ENCODE data around the gene ATP9A. TPM values are rescaled to one million over a fixed set of nuclear protein-coding genes. Genes with fewer than 3 reads are reported as not detected.
"Not testable (repeated sequence)": the region's sequence is repeated elsewhere in the genome, so short reads cannot be mapped to it uniquely, and the experiment has no call there.

ATP9A gene
- total RNA-seq, 5 donors from 2014 or later (not counting 1 experiment from before 2014, with no cell fraction given), result 0.44 to 0.85 (median 0.72) TPM

DNA sequence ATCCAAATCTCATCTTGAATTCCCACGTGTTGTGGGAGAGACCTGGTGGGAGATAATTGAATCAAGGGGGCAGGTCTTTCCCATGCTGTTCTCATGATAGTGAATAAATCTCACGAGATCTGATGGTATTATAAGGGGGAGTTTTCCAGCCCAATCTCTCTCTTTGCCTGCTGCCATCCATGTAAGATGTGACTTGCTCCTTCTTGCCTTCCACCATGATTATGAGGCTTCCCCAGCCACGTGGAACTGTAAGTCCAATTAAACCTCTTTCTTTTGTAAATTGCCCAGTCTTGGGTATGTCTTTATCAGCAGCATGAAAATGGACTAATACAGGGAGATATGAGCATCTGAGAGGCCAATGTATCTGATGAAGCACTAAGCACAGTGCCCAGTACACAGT is 199.7 kb downstream of the ATP9A start:
- DNase-seq; ATAC-seq (replicated peaks in 1 of 4); H3K9me3 ChIP-seq; H3K4me1 Mint-ChIP-seq; POLR2A ChIA-PET; H3K36me3 ChIP-seq (ENCODE audit: control insufficient read depth in 2 of 2, extremely low read depth in 1 of 2, insufficient read depth in 1 of 2, low read length in 1 of 2); H3K27ac Mint-ChIP-seq; H3K4me3 ChIP-seq (ENCODE audit: control insufficient read depth in 1 of 2, extremely low read depth in 1 of 2, low read length in 1 of 2); H3K36me3 Mint-ChIP-seq; H3K27ac ChIP-seq (ENCODE audit: low read length); H3K4me3 Mint-ChIP-seq; H3K4me1 ChIP-seq (ENCODE audit: control insufficient read depth in 1 of 2, extremely low read depth in 1 of 2, insufficient read depth in 2 of 2, low read length in 2 of 2): not testable (repeated sequence)
- H3K27me3 ChIP-seq (replicated peaks in 1 of 2; ENCODE audit: control insufficient read depth in 2 of 2, extremely low read depth in 1 of 2, insufficient read depth in 2 of 2, low read length in 1 of 2), result peaks cover 6 to 28% of the 10 kb centered on the region in 2 experiments
- Mint-ChIP-seq H3K9me3 (peaks cover 0 to 12% (median 6%) of the 10 kb centered on the region in 3 donors), H3K27me3 (peaks cover 10 to 11% of the 10 kb centered on the region in 2 donors)
- WGBS (ENCODE audit: insufficient coverage), result no CpG with 5 or more reads among the region's 3 CpGs
- CTCF ChIA-PET, result interaction anchor here in 1 of 2 donors (0.6 kb wide), 1 partner anchor 126 kb away, joined by 3 read pairs; no protein-coding TSS in a partner anchor

DNA sequence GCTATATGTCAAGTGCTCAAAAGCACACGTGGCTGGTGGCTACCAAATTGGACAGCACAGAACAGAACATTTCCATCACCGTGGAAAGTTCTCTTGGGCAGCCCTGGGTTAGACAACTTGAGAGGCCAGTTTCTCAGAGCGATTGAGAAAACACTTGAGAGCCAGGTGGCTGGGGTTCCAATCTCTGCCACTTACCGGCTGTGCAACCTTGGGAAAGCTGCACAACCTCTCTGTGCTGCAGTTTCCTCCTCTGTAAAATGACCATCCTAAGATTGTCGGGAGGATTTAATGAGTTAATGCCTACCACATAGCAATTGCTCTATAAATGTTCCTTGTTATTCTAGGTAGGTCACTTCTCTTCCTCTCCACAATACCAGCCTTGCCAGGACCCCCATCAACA is 200.6 kb downstream of the ATP9A start:
- H3K36me3 ChIP-seq (ENCODE audit: control insufficient read depth in 2 of 2, extremely low read depth in 1 of 2, insufficient read depth in 1 of 2, low read length in 1 of 2), result no peaks in the 10 kb centered on the region
- Mint-ChIP-seq H3K36me3 (no peaks in the 10 kb centered on the region), H3K27me3 (peaks cover 18 to 19% of the 10 kb centered on the region in 2 donors), H3K9me3 (peaks cover 0 to 12% (median 6%) of the 10 kb centered on the region in 3 donors), H3K4me3 (no peak overlapping the region), H3K27ac (no peak overlapping the region), H3K4me1 (peaks cover 0 to 14% (median 11%) of the 10 kb centered on the region in 3 donors)
- peaks cover 8 to 36% of the 10 kb centered on the region in 2 experiments for H3K27me3 ChIP-seq (replicated peaks in 1 of 2; ENCODE audit: control insufficient read depth in 2 of 2, extremely low read depth in 1 of 2, insufficient read depth in 2 of 2, low read length in 1 of 2)
- no peak overlapping the region for H3K27ac ChIP-seq (ENCODE audit: low read length)
- DNase-seq (no peak), ATAC-seq (replicated peaks in 1 of 4) (no peak)
- ChIA-PET POLR2A (no interaction called here), CTCF (no interaction called here)
- peaks cover 2 to 6% of the 10 kb centered on the region in 2 experiments for H3K4me1 ChIP-seq (ENCODE audit: control insufficient read depth in 1 of 2, extremely low read depth in 1 of 2, insufficient read depth in 2 of 2, low read length in 2 of 2)
- WGBS (ENCODE audit: insufficient coverage), result 90% methylated on average over 4 of the region's 5 CpGs
- no peaks in the 10 kb centered on the region for H3K9me3 ChIP-seq
- H3K4me3 ChIP-seq (ENCODE audit: control insufficient read depth in 1 of 2, extremely low read depth in 1 of 2, low read length in 1 of 2), result no peak overlapping the region

DNA sequence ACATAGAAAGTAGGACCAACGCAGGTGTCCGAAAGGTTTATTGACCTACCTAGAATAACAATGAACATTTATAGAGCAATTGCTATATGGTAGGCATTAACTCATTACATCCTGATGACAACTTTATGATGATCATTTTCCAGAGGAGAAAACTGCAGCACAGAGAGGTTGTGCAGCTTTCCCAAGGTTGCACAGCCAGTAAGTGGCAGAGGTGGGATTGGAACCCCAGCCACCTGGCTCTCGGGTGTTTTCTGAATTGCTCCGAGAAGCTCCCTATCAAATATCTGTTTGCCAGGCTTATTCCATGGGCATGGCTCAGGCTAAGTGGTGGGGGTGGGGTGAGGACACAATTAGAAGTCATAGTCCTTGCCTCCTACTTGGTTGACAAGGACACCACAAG is 201.6 kb downstream of the ATP9A start:
- POLR2A ChIA-PET, result no interaction called here
- DNase-seq, result no peak
- no peak for ATAC-seq (replicated peaks in 1 of 4)
- Histone ChIP-seq H3K36me3 (ENCODE audit: control insufficient read depth in 2 of 2, extremely low read depth in 1 of 2, insufficient read depth in 1 of 2, low read length in 1 of 2) (no peaks in the 10 kb centered on the region), H3K27me3 (replicated peaks in 1 of 2; ENCODE audit: control insufficient read depth in 2 of 2, extremely low read depth in 1 of 2, insufficient read depth in 2 of 2, low read length in 1 of 2) (peaks cover 11 to 45% of the 10 kb centered on the region in 2 experiments), H3K9me3 (no peaks in the 10 kb centered on the region), H3K4me1 (ENCODE audit: control insufficient read depth in 1 of 2, extremely low read depth in 1 of 2, insufficient read depth in 2 of 2, low read length in 2 of 2) (peaks cover 10 to 16% of the 10 kb centered on the region in 2 experiments), H3K27ac (ENCODE audit: low read length) (no peak overlapping the region), H3K4me3 (ENCODE audit: control insufficient read depth in 1 of 2, extremely low read depth in 1 of 2, low read length in 1 of 2) (no peak overlapping the region)
- Mint-ChIP-seq H3K4me1 (peaks cover 3 to 20% (median 14%) of the 10 kb centered on the region in 3 donors), H3K4me3 (no peak overlapping the region), H3K9me3 (peaks cover 0 to 12% (median 6%) of the 10 kb centered on the region in 3 donors), H3K36me3 (no peaks in the 10 kb centered on the region), H3K27ac (no peak overlapping the region), H3K27me3 (peaks cover 21 to 24% of the 10 kb centered on the region in 2 donors)
- CTCF ChIA-PET, result interaction anchor here (0.5 to 0.6 kb wide), 3 partner anchors 24 to 148 kb away, joined by 3 to 10 read pairs (median 4); partner anchors contain the start of gene NFATC2 (in 1 of the 2)
- 100% methylated on average over 1 of the region's 4 CpGs for WGBS (ENCODE audit: insufficient coverage)

DNA sequence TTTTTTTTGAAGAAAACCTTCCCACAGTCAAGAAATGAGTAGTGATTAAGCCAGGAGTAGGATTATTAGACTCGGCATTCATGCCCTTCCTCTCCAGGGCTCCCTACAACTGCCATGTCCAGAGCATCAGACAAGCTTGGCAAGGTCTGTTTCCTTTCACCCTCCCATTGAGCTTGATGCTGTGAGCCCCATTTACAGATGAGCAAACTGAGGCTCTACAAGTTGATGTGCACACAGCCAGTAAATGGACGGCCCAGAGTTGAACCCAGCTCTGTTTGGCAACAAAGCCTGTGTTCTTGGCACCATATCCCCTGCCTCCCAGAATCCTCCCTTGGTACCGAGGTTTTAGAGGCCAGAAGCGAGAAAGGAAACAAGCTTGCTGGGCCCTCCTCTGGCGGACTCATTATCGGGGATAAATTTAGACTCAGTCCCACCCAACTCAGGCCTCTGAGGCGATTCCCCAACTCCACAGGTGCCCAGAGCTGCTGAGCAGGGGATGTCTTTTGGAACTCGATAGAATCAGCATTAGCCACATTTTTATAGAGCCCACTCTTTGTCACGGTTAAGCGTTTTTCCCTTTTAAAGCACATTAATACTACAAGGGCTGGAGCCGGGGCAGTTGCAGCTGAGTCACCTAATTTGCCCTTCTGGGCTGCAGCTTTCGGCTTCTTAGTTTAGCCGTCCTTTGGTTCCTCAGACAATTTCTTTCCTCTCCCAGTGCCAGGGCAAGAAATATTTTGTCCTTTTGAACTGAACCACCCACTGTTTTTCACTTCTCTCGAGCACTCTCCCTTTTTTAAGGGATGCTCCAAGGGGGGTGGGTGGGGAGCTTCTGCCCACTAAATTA is 202.7 kb downstream of the ATP9A start:
- POLR2A ChIA-PET, result no interaction called here
- Histone ChIP-seq H3K27me3 (replicated peaks in 1 of 2; ENCODE audit: control insufficient read depth in 2 of 2, extremely low read depth in 1 of 2, insufficient read depth in 2 of 2, low read length in 1 of 2) (peaks cover 14 to 52% of the 10 kb centered on the region in 2 experiments), H3K9me3 (no peaks in the 10 kb centered on the region), H3K4me1 (ENCODE audit: control insufficient read depth in 1 of 2, extremely low read depth in 1 of 2, insufficient read depth in 2 of 2, low read length in 2 of 2) (peaks cover 14 to 26% of the 10 kb centered on the region in 2 experiments), H3K27ac (ENCODE audit: low read length) (no peak overlapping the region), H3K36me3 (ENCODE audit: control insufficient read depth in 2 of 2, extremely low read depth in 1 of 2, insufficient read depth in 1 of 2, low read length in 1 of 2) (no peaks in the 10 kb centered on the region), H3K4me3 (ENCODE audit: control insufficient read depth in 1 of 2, extremely low read depth in 1 of 2, low read length in 1 of 2) (no peak overlapping the region)
- 80% methylated on average over 8 of the region's 14 CpGs for WGBS (ENCODE audit: insufficient coverage)
- ATAC-seq (replicated peaks in 1 of 4), result no peak
- CTCF ChIA-PET, result interaction anchor here in 1 of 2 donors (0.6 kb wide), 1 partner anchor 147 kb away, joined by 10 read pairs; no protein-coding TSS in a partner anchor
- H3K9me3 Mint-ChIP-seq, result peaks cover 0 to 12% (median 6%) of the 10 kb centered on the region in 3 donors
- DNase-seq, result no peak
- H3K27me3 Mint-ChIP-seq, result peaks cover 30 to 33% of the 10 kb centered on the region in 2 donors
- H3K4me3 Mint-ChIP-seq, result no peak overlapping the region
- H3K4me1 Mint-ChIP-seq, result peaks cover 14 to 30% (median 23%) of the 10 kb centered on the region in 3 donors
- no peak overlapping the region for H3K27ac Mint-ChIP-seq
- H3K36me3 Mint-ChIP-seq, result no peaks in the 10 kb centered on the region

DNA sequence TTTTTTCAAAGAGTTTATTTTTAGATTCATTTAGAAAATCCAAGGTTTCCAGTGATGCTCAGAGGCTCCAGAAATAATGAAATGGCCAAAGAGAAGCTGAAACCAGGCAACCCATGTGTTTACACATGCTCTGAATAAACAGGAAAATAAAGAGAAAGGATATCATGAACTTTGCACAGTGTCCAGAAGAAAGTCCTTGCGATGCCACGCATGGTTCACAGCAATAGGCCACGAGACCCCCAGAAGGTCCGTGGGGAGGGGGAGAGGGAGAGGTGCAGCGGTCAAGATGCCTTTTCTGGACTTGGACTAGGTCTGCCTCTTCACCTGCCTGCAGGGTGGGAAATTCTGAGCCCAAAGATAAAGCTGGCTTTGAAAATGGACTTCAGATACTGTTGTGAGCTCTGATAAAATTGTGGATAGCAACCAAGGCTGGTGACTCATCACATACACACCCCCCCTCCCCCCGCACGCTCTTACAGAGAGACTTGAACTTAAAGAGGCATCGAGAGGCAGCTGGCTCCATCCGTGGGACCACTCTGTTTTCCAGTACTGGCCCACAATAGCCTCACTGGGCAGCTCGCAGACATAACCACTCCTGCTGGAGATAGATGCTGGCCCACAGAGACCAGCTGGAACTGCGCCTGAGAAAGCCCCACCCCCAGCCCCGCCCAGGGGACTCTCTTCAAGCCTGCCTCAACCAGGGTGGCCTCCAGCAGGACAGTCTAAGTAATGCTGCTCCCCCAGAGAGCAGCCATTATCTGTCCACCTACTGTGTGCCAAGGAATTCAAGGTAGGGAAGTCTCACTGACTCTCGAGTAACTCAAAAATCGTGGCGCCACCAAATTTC is 204.5 kb downstream of the ATP9A start:
- ATAC-seq (replicated peaks in 1 of 4), result peak in 1 of 4 experiments; percentile 21
- ChIA-PET POLR2A (no interaction called here), CTCF (no interaction called here)
- no peak for DNase-seq
- H3K27me3 Mint-ChIP-seq, result peaks cover 41 to 48% of the 10 kb centered on the region in 2 donors
- Histone ChIP-seq H3K4me3 (ENCODE audit: control insufficient read depth in 1 of 2, extremely low read depth in 1 of 2, low read length in 1 of 2) (no peak overlapping the region), H3K36me3 (ENCODE audit: control insufficient read depth in 2 of 2, extremely low read depth in 1 of 2, insufficient read depth in 1 of 2, low read length in 1 of 2) (no peaks in the 10 kb centered on the region), H3K27ac (ENCODE audit: low read length) (no peak overlapping the region), H3K9me3 (no peaks in the 10 kb centered on the region), H3K4me1 (ENCODE audit: control insufficient read depth in 1 of 2, extremely low read depth in 1 of 2, insufficient read depth in 2 of 2, low read length in 2 of 2) (peaks cover 14 to 26% of the 10 kb centered on the region in 2 experiments), H3K27me3 (replicated peaks in 1 of 2; ENCODE audit: control insufficient read depth in 2 of 2, extremely low read depth in 1 of 2, insufficient read depth in 2 of 2, low read length in 1 of 2) (peaks cover 18 to 53% of the 10 kb centered on the region in 2 experiments)
- peak overlapping the region in 1 of 3 donors; percentile 65 for H3K4me3 Mint-ChIP-seq
- no peaks in the 10 kb centered on the region for H3K36me3 Mint-ChIP-seq
- H3K9me3 Mint-ChIP-seq, result peaks cover 0 to 8% (median 5%) of the 10 kb centered on the region in 3 donors
- H3K4me1 Mint-ChIP-seq, result peaks cover 14 to 35% (median 24%) of the 10 kb centered on the region in 3 donors
- no peak overlapping the region for H3K27ac Mint-ChIP-seq
- 72% methylated on average over 12 of the region's 15 CpGs for WGBS (ENCODE audit: insufficient coverage)

DNA sequence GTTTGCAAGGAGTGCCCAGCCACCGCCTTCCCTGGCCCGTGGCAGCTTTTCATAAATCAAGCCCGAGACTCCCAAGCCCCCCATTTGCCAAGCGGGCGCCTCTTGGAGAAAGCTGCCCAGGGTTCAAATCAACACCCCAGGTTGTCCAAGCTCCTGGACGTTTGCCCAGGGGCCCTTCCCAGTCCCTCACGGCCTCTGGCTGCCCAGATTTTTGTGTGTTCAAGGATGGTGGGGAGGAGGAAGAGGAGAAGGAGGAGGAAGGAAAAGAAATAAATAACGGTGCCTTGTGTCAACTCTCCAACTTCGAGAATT is 205.1 kb downstream of the ATP9A start:
- Histone ChIP-seq H3K27me3 (replicated peaks in 1 of 2; ENCODE audit: control insufficient read depth in 2 of 2, extremely low read depth in 1 of 2, insufficient read depth in 2 of 2, low read length in 1 of 2) (peaks cover 18 to 55% of the 10 kb centered on the region in 2 experiments), H3K36me3 (ENCODE audit: control insufficient read depth in 2 of 2, extremely low read depth in 1 of 2, insufficient read depth in 1 of 2, low read length in 1 of 2) (no peaks in the 10 kb centered on the region), H3K9me3 (no peaks in the 10 kb centered on the region), H3K4me3 (ENCODE audit: control insufficient read depth in 1 of 2, extremely low read depth in 1 of 2, low read length in 1 of 2) (peak overlapping the region in 1 of 2 donors; percentile 76), H3K4me1 (ENCODE audit: control insufficient read depth in 1 of 2, extremely low read depth in 1 of 2, insufficient read depth in 2 of 2, low read length in 2 of 2) (peaks cover 14 to 26% of the 10 kb centered on the region in 2 experiments), H3K27ac (ENCODE audit: low read length) (no peak overlapping the region)
- 32% methylated on average over 8 of the region's 9 CpGs for WGBS (ENCODE audit: insufficient coverage)
- no peak for DNase-seq
- H3K36me3 Mint-ChIP-seq, result no peaks in the 10 kb centered on the region
- peaks cover 14 to 35% (median 24%) of the 10 kb centered on the region in 3 donors for H3K4me1 Mint-ChIP-seq
- peaks cover 40 to 48% of the 10 kb centered on the region in 2 donors for H3K27me3 Mint-ChIP-seq
- ChIA-PET CTCF (no interaction called here), POLR2A (no interaction called here)
- no peak overlapping the region for H3K27ac Mint-ChIP-seq
- peak overlapping the region in 2 of 3 donors; percentile 57 to 65 for H3K4me3 Mint-ChIP-seq
- H3K9me3 Mint-ChIP-seq, result peaks cover 0 to 4% (median 0%) of the 10 kb centered on the region in 3 donors
- no peak for ATAC-seq (replicated peaks in 1 of 4)
